ENCODE results near the gene MROH2B. TPM values are rescaled to one million over a fixed set of nuclear protein-coding genes. Genes with fewer than 3 reads are reported as not detected.

MROH2B gene
- total RNA-seq, 4 donors from 2014 or later, result not detected

DNA sequence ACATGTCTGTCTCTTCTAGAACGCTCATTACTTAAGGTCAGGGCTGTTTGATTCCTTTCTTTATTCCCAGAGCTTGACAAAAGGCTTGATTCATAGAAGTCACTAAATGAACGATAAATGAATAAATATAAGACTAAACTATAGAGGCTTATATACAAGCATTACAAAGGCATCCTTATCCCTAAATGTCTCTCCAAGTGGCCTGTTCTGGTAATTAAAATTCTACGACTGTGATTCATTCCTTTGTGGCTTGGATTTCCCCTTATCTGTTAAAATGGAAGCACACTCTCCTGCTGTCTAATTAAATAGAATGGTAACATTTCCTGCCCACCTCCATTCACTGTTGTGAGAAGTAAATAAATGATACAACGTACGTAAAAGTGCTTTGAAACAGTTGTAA lies 112.3 kb downstream of the MROH2B start:
- DNase-seq, result no peak
- TF ChIP-seq CTCF (IDR thresholded peaks at IDR 0.05) (no peak), POLR2A (IDR thresholded peaks at IDR 0.05) (no peak)

GRCh38 chr5:40957048-40957447 lies 114.1 kb downstream of the MROH2B start:
- Histone ChIP-seq H3K4me3 (no peak overlapping the region), H3K9me3 (no peaks in the 10 kb centered on the region), H3K36me3 (no peaks in the 10 kb centered on the region), H3K27ac (no peak overlapping the region), H3K27me3 (no peaks in the 10 kb centered on the region), H3K4me1 (no peaks in the 10 kb centered on the region)
- DNase-seq, result no peak
- intact Hi-C loops (cut with DNase I; ENCODE audit: low total_unique reads), result no loop called here
- TF ChIP-seq POLR2A (IDR thresholded peaks at IDR 0.05), result no peak
- no peak for TF ChIP-seq CTCF (IDR thresholded peaks at IDR 0.05)

More for the DNA sequence above, 112.3 kb downstream of the MROH2B start:
- no peaks in the 10 kb centered on the region for H3K36me3 ChIP-seq
- H3K27ac ChIP-seq, result no peak overlapping the region
- H3K9me3 ChIP-seq, result no peaks in the 10 kb centered on the region
- H3K27me3 ChIP-seq, result no peaks in the 10 kb centered on the region
- intact Hi-C loops (cut with DNase I; ENCODE audit: low total_unique reads), result no loop called here
- no peak overlapping the region for H3K4me3 ChIP-seq
- H3K4me1 ChIP-seq, result no peaks in the 10 kb centered on the region

- Histone ChIP-seq H3K9me3 (no peaks in the 10 kb centered on the region), H3K27ac (no peak overlapping the region), H3K36me3 (no peaks in the 10 kb centered on the region), H3K27me3 (no peaks in the 10 kb centered on the region), H3K4me3 (no peak overlapping the region), H3K4me1 (no peaks in the 10 kb centered on the region)
- DNase-seq, result no peak
- intact Hi-C loops (cut with DNase I; ENCODE audit: low total_unique reads), result no loop called here
- TF ChIP-seq POLR2A (IDR thresholded peaks at IDR 0.05), result no peak
- no peak for TF ChIP-seq CTCF (IDR thresholded peaks at IDR 0.05)
These were observed 115.8 kb downstream of the MROH2B start for GRCh38 chr5:40955313-40955712.

Small RNA genes lying within 50 kb of the gene (small RNA-seq; reads per million reads assigned to genes)
- not detected for gene AC114967.1

Other genes starting within 250 kb of the MROH2B start
- gene RPL37, start 236.1 kb downstream of the MROH2B start, total RNA-seq, result 1,000 to 10,000 TPM in 1 of 4 donors, 100 to 1,000 TPM in 2, 10 to 100 TPM in 1; 59.1 to 1,328 (median 776) TPM
- gene CARD6, start 230.0 kb downstream of the MROH2B start, total RNA-seq, result 10 to 100 TPM in 3 of 4 donors, 1 to 10 TPM in 1; 6.2 to 12.5 (median 10.9) TPM
- 100 to 1,000 TPM; 293 to 576 (median 424) TPM for gene C7, start 161.8 kb downstream of the MROH2B start, total RNA-seq
- gene C6, start 142.2 kb upstream of the MROH2B start, total RNA-seq, result 1 to 10 TPM in 3 of 4 donors, not detected in 1; 2.0 to 3.5 (median 3.5) TPM